Measurements from ENCODE around the gene MRPL57. TPM values are rescaled to one million over a fixed set of nuclear protein-coding genes. Genes with fewer than 3 reads are reported as not detected.
"Not testable (repeated sequence)": the region's sequence is repeated elsewhere in the genome, so short reads cannot be mapped to it uniquely, and the experiment has no call there.

Gene MRPL57
- total RNA-seq, 4 donors from 2014 or later = 28.0 to 48.2 (median 32.1) TPM

DNA sequence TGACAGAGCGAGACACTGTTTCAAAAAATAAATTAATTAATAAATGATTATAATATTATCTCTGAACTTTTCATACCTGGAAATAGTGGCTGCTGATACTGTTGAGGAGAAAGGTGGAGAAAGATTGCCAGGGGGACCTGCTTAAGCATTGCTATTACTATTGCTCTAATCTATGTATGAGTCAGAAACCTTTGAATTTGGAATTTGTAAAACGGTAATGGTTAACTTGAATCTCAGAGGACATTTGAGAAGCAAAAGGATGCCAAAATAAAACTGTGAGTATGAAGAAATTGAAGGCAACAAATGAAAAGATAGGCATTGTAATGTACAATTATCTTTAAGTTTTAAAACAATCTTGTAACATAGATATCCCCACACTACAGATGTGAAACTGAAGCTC lies 5.2 kb downstream of the MRPL57 start:
- Histone ChIP-seq H3K9me3 (no peaks in the 10 kb centered on the region), H3K27ac (replicated peaks in 1 of 4) (no peak overlapping the region), H3K27me3 (no peaks in the 10 kb centered on the region), H3K4me1 (peaks cover 11 to 19% (median 15%) of the 10 kb centered on the region in 4 donors), H3K36me3 (no peaks in the 10 kb centered on the region), H3K4me3 (no peak overlapping the region)
- 88% methylated on average over 2 of the region's 2 CpGs for WGBS
- TF ChIP-seq POLR2A (IDR thresholded peaks at IDR 0.05; ENCODE audit: low read depth) (no peak), EP300 (IDR thresholded peaks at IDR 0.05) (no peak), POLR2AphosphoS5 (IDR thresholded peaks at IDR 0.05) (no peak)
- TF ChIP-seq, protein P1, sequence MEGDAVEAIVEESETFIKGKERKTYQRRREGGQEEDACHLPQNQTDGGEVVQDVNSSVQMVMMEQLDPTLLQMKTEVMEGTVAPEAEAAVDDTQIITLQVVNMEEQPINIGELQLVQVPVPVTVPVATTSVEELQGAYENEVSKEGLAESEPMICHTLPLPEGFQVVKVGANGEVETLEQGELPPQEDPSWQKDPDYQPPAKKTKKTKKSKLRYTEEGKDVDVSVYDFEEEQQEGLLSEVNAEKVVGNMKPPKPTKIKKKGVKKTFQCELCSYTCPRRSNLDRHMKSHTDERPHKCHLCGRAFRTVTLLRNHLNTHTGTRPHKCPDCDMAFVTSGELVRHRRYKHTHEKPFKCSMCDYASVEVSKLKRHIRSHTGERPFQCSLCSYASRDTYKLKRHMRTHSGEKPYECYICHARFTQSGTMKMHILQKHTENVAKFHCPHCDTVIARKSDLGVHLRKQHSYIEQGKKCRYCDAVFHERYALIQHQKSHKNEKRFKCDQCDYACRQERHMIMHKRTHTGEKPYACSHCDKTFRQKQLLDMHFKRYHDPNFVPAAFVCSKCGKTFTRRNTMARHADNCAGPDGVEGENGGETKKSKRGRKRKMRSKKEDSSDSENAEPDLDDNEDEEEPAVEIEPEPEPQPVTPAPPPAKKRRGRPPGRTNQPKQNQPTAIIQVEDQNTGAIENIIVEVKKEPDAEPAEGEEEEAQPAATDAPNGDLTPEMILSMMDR (IDR thresholded peaks at IDR 0.05) = no peak
- DNase-seq (ENCODE audit: extremely low spot score) = no peak
- intact Hi-C loops (cut with DNase I) = no loop called here

DNA sequence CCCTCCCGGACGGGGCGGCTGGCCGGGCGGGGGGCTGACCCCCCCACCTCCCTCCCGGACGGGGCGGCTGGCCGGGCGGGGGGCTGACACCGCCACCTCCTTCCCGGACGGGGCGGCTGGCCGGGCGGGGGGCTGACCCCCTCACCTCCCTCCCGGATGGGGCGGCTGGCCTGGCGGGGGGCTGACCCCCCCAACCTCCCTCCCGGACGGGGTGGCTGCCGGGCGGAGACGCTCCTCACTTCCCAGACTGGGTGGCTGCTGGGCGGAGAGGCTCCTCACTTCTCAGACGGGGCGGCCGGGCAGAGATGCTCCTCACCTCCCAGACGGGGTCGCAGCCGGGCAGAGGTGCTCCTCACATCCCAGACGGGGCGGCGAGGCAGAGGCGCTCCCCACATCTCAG lies 10.0 kb downstream of the MRPL57 start:
- WGBS = no CpG with 5 or more reads among the region's 35 CpGs
- H3K4me3 ChIP-seq; H3K27me3 ChIP-seq; H3K36me3 ChIP-seq; DNase-seq (ENCODE audit: extremely low spot score); H3K9me3 ChIP-seq; H3K4me1 ChIP-seq; intact Hi-C loops (cut with DNase I); H3K27ac ChIP-seq (replicated peaks in 1 of 4): not testable (repeated sequence)

DNA sequence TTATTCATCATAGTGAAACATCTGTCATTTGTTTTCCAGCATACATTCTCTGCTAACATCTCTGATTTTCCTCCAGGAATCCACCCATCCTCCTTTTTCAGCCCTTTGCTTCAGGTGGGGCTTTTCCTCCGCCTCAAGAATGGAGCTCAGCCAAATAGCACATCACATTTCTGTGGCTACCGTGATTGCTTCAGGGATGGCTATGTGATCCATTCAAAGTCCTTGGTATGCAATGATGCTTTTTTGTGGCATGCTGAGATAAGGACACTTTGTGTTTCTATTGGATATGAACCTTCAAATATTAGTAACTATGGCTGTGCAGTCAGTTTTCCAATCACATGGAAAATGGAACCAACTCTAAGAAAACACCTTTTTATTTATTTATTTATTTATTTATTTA lies 18.3 kb downstream of the MRPL57 start:
- H3K9me3 ChIP-seq; H3K4me3 ChIP-seq; intact Hi-C loops (cut with DNase I); DNase-seq (ENCODE audit: extremely low spot score); H3K27me3 ChIP-seq; H3K36me3 ChIP-seq; H3K4me1 ChIP-seq; H3K27ac ChIP-seq (replicated peaks in 1 of 4): not testable (repeated sequence)
- WGBS = 79% methylated on average over 2 of the region's 2 CpGs

DNA sequence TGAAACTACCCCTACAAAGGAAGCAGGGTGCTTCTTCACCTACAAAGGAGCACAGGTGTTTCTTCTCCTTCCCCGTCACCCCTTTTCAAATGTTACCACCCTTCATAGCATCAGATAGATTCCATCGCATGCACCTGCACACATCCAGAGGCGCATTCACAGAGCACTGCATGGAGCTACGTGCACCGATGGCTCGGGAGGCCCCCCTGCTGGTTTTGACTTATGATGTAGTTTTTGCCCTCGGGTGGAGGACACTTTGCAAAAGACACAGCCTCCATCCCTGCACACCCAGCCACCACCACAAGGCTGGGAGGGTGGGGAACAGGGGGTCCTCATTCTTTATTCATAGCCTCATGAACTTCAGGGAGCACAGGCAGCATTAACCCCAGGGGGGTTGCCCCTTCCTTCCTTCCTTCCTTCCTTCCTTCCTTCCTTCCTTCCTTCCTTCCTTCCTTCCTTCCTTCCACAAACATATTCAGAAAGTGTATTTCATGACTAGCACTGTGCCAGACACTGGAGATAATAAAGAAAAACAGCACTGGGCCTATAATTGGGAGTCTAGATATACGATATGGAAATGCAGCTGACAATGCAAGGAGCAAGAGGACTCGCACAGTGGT lies 21.3 kb downstream of the MRPL57 start:
- H3K4me1 ChIP-seq; DNase-seq (ENCODE audit: extremely low spot score); H3K9me3 ChIP-seq; intact Hi-C loops (cut with DNase I); H3K36me3 ChIP-seq; H3K27me3 ChIP-seq; H3K27ac ChIP-seq (replicated peaks in 1 of 4); H3K4me3 ChIP-seq: not testable (repeated sequence)
- 87% methylated on average over 9 of the region's 9 CpGs for WGBS

DNA sequence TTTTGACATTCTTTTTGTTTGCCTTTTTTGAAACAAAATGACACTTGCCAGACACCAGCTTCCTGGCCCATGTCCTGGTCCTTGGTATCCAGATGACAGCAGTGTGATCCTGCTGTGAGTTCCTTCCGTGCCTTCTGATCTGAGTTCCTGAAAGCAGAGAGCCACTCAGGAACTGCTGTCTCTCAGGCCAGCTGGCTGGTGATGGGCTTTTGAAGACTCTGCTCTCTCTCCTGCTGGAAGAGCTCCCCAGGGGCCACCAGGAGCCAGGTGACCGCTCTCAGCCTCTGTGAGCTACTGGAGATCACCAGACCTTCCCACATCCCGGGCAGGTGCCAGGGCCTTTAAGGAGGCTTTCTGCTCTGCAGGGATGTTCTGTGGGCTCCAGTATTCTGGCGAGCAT lies 21.9 kb downstream of the MRPL57 start:
- H3K27ac ChIP-seq (replicated peaks in 1 of 4); H3K9me3 ChIP-seq; H3K4me3 ChIP-seq; H3K36me3 ChIP-seq; intact Hi-C loops (cut with DNase I); H3K4me1 ChIP-seq; H3K27me3 ChIP-seq; DNase-seq (ENCODE audit: extremely low spot score): not testable (repeated sequence)
- WGBS = 74% methylated on average over 3 of the region's 4 CpGs

DNA sequence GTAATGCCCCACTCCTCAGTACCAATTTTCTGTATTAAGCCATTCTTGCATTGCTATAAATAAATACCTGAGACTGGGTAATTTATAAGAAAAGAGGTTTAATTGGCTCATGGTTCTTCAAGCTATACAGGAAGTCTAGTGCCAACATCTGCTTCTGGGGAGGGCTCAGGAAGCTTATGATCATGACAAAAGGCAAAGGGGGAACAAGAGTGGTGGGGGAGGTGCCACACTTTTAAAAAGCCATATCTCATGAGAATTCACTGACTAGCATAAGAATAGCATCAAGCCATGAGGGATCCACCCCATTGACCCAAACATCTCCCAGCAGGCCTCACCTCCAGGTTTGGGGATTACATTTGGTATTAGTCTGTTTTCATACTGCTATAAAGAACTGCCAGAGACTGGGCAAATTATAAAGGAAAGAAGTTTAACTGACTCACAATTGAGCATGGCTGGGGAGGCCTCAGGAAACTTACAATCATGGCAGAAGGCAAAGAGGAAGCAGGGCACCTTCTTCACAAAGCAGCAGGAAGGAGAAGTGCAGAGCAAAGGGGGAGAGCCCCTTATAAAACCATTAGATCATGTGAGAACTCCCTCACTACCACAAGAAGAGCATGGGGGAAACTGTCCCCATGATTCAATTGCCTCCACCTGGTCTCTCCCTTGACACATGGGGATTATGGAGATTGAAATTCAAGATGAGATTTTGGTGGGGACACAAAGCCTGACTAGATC lies 25.2 kb downstream of the MRPL57 start:
- H3K27ac ChIP-seq (replicated peaks in 1 of 4); H3K27me3 ChIP-seq; H3K36me3 ChIP-seq; H3K4me1 ChIP-seq; H3K4me3 ChIP-seq; DNase-seq (ENCODE audit: extremely low spot score); intact Hi-C loops (cut with DNase I); H3K9me3 ChIP-seq: not testable (repeated sequence)

DNA sequence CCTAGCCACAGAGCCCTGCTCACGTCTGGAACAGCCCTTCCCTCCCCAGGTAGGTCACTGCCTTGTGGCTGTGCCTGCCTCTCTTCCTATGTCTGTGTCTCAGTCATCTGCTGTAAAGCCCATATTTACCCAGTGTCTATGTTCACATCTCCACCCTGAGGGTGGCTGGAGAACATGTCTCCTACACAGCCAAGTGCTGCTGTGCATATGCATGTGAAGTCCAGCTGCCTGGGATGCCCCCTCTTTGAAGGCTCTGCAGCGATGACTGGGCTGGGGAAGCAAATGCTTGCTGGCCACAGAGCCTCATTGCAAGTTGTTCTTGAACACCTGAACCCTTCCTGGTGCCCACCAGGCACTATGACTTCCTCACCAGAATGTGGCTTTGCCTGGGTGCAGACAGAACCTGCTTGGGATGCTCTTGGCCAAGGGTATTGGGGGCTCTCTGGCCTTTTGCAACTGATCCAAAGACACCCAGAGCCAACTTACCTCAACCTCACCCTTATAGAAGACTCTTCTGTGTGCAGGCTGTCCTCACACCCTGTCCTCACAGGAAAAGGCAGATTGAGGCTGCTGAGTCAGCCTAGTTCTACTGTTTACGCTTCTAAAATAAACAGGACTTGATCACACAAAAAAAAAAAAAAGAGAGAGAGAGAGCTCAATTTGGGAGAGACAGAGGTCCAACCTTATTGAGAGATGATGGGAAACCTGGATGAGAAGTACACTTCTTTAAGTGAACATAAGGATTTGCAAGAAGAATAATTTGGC lies 26.5 kb downstream of the MRPL57 start:
- no peak for DNase-seq (ENCODE audit: extremely low spot score)
- Histone ChIP-seq H3K27ac (replicated peaks in 1 of 4) (no peak overlapping the region), H3K4me1 (no peaks in the 10 kb centered on the region), H3K9me3 (no peaks in the 10 kb centered on the region), H3K36me3 (no peaks in the 10 kb centered on the region), H3K4me3 (no peak overlapping the region), H3K27me3 (peaks cover 0 to 6% (median 0%) of the 10 kb centered on the region in 4 donors)
- intact Hi-C loops (cut with DNase I) = no loop called here
- WGBS = 51% methylated on average over 3 of the region's 3 CpGs
- TF ChIP-seq, protein P1 (IDR thresholded peaks at IDR 0.05) = no peak
- TF ChIP-seq POLR2A (IDR thresholded peaks at IDR 0.05; ENCODE audit: low read depth) (no peak), EP300 (IDR thresholded peaks at IDR 0.05) (no peak), POLR2AphosphoS5 (IDR thresholded peaks at IDR 0.05) (no peak)

Measured in esophagus muscularis mucosa (tissue), 4 donors.